HAP-1 (cell line): ENCODE data around the gene MTARC1.
A peak's percentile ranks its signal among the peaks of the same experiment; 100 is the strongest.

ENCODE experiments used
- DNase-seq, 2 experiments: peaks; one replicate each; pipeline ENCODE4 v3.0.0-alpha.2; 2016 to 2020; ENCODE audit warnings: low spot score in 2 of 2
- H3K27me3 ChIP-seq: fragments of 250-450 bp; sonication (Bioruptor Pico); 2 replicates; pipeline ENCODE4 v1.5.1; 2020; ENCODE audit warnings: low read depth, mild to moderate bottlenecking, moderate library complexity
- H3K36me3 ChIP-seq: fragments of 250-450 bp; sonication (Bioruptor Pico); replicated peaks from 2 replicates; pipeline ENCODE4 v1.5.1; 2020; ENCODE audit warnings: mild to moderate bottlenecking
- H3K4me1 ChIP-seq: fragments of 250-450 bp; sonication (Bioruptor Pico); 2 replicates; pipeline ENCODE4 v1.5.1; 2020; ENCODE audit warnings: mild to moderate bottlenecking
- H3K4me3 ChIP-seq: fragments of 250-450 bp; sonication (Bioruptor Pico); 2 replicates; pipeline ENCODE4 v1.5.1; 2020; ENCODE audit warnings: mild to moderate bottlenecking, moderate library complexity
- H3K9me3 ChIP-seq: fragments of 250-450 bp; sonication (Bioruptor Pico); 2 replicates; pipeline ENCODE4 v1.5.1; 2020; ENCODE audit warnings: mild to moderate bottlenecking, moderate library complexity
- in situ Hi-C: fragments of 300-500 bp; cut with MboI; formaldehyde crosslinking; loops from 3 replicates; pipeline ENCODE4 v1.14.3; 2020; ENCODE audit warnings: low sequenced_read_pairs, inconsistent platforms, mixed read lengths

The MTARC1 gene

GRCh38 chr1:220800262-220800661 lies 13.5 kb downstream of the MTARC1 start:
- no peak overlapping the region for H3K4me3 ChIP-seq
- in situ Hi-C loops: no loop called here
- no peaks in the 10 kb centered on the region for H3K27me3 ChIP-seq
- no peak for DNase-seq
- H3K36me3 ChIP-seq: peaks cover 10% of the 10 kb centered on the region
- no peaks in the 10 kb centered on the region for H3K4me1 ChIP-seq
- no peaks in the 10 kb centered on the region for H3K9me3 ChIP-seq

GRCh38 chr1:220803401-220804201 lies 16.9 kb downstream of the MTARC1 start:
- no peak overlapping the region for H3K4me3 ChIP-seq
- no peaks in the 10 kb centered on the region for H3K27me3 ChIP-seq
- no peaks in the 10 kb centered on the region for H3K9me3 ChIP-seq
- in situ Hi-C loops: no loop called here
- peak in 1 of 2 experiments; percentile 60 for DNase-seq
- H3K4me1 ChIP-seq: no peaks in the 10 kb centered on the region
- no peaks in the 10 kb centered on the region; the same call in 1 of the 2 replicates for H3K36me3 ChIP-seq

- no peaks in the 10 kb centered on the region; the same call in 1 of the 2 replicates for H3K36me3 ChIP-seq
- no peaks in the 10 kb centered on the region for H3K4me1 ChIP-seq
- no peak overlapping the region for H3K4me3 ChIP-seq
- in situ Hi-C loops: no loop called here
- no peak for DNase-seq
- no peaks in the 10 kb centered on the region for H3K27me3 ChIP-seq
- H3K9me3 ChIP-seq: no peaks in the 10 kb centered on the region
These were observed 17.5 kb downstream of the MTARC1 start for GRCh38 chr1:220804202-220804586.

GRCh38 chr1:220806408-220806807 lies 19.7 kb downstream of the MTARC1 start:
- Histone ChIP-seq H3K27me3 (no peaks in the 10 kb centered on the region), H3K4me3 (no peak overlapping the region), H3K4me1 (no peaks in the 10 kb centered on the region), H3K9me3 (no peaks in the 10 kb centered on the region), H3K36me3 (no peaks in the 10 kb centered on the region)
- DNase-seq: no peak
- in situ Hi-C loops: no loop called here

GRCh38 chr1:220807726-220808125 lies 21.0 kb downstream of the MTARC1 start:
- in situ Hi-C loops: no loop called here
- no peaks in the 10 kb centered on the region for H3K9me3 ChIP-seq
- no peak for DNase-seq

GRCh38 chr1:220808345-220809186 lies 21.9 kb downstream of the MTARC1 start:
- H3K27me3 ChIP-seq: no peaks in the 10 kb centered on the region
- H3K4me3 ChIP-seq: no peak overlapping the region
- in situ Hi-C loops: no loop called here
- H3K36me3 ChIP-seq: 0 out of 2 replicates have a peak, but pooled peaks cover 4% of the 10 kb centered on the region
- DNase-seq: no peak
- H3K4me1 ChIP-seq: no peaks in the 10 kb centered on the region
- no peaks in the 10 kb centered on the region for H3K9me3 ChIP-seq

More at GRCh38 chr1:220807726-220808125, 21.0 kb downstream of the MTARC1 start:
- Histone ChIP-seq H3K36me3 (no peaks in the 10 kb centered on the region), H3K4me1 (no peaks in the 10 kb centered on the region), H3K4me3 (no peak overlapping the region), H3K27me3 (no peaks in the 10 kb centered on the region)

GRCh38 chr1:220809187-220809550 lies 22.5 kb downstream of the MTARC1 start:
- in situ Hi-C loops: no loop called here
- Histone ChIP-seq H3K36me3 (0 out of 2 replicates have a peak, but pooled peaks cover 4% of the 10 kb centered on the region), H3K4me1 (no peaks in the 10 kb centered on the region), H3K27me3 (no peaks in the 10 kb centered on the region), H3K9me3 (no peaks in the 10 kb centered on the region), H3K4me3 (no peak overlapping the region)
- no peak for DNase-seq

GRCh38 chr1:220809704-220810103 lies 23.0 kb downstream of the MTARC1 start:
- H3K36me3 ChIP-seq: 0 out of 2 replicates have a peak, but pooled peaks cover 4% of the 10 kb centered on the region
- no peak for DNase-seq
- in situ Hi-C loops: no loop called here
- no peaks in the 10 kb centered on the region for H3K27me3 ChIP-seq
- H3K4me1 ChIP-seq: no peaks in the 10 kb centered on the region
- no peak overlapping the region for H3K4me3 ChIP-seq
- H3K9me3 ChIP-seq: no peaks in the 10 kb centered on the region

- peak; percentile 76 to 83 for DNase-seq
- in situ Hi-C loops: no loop called here
- Histone ChIP-seq H3K9me3 (no peaks in the 10 kb centered on the region), H3K4me1 (no peaks in the 10 kb centered on the region), H3K36me3 (0 out of 2 replicates have a peak, but pooled peaks cover 4% of the 10 kb centered on the region), H3K4me3 (no peak overlapping the region), H3K27me3 (no peaks in the 10 kb centered on the region)
These were observed 23.5 kb downstream of the MTARC1 start for GRCh38 chr1:220810179-220810653.

- Histone ChIP-seq H3K4me3 (no peak overlapping the region), H3K9me3 (no peaks in the 10 kb centered on the region), H3K36me3 (0 out of 2 replicates have a peak, but pooled peaks cover 4% of the 10 kb centered on the region), H3K4me1 (no peaks in the 10 kb centered on the region), H3K27me3 (no peaks in the 10 kb centered on the region)
- in situ Hi-C loops: no loop called here
- no peak for DNase-seq
These were observed 24.2 kb downstream of the MTARC1 start for GRCh38 chr1:220810963-220811362.

GRCh38 chr1:220811695-220812094 lies 25.0 kb downstream of the MTARC1 start:
- 0 out of 2 replicates have a peak, but pooled peaks cover 4% of the 10 kb centered on the region for H3K36me3 ChIP-seq
- H3K9me3 ChIP-seq: no peaks in the 10 kb centered on the region
- no peak overlapping the region for H3K4me3 ChIP-seq
- in situ Hi-C loops: no loop called here
- no peaks in the 10 kb centered on the region for H3K27me3 ChIP-seq
- DNase-seq: no peak
- no peaks in the 10 kb centered on the region for H3K4me1 ChIP-seq

GRCh38 chr1:220812308-220812707 lies 25.6 kb downstream of the MTARC1 start:
- no peaks in the 10 kb centered on the region for H3K4me1 ChIP-seq
- H3K27me3 ChIP-seq: no peaks in the 10 kb centered on the region
- in situ Hi-C loops: no loop called here
- no peak for DNase-seq
- 0 out of 2 replicates have a peak, but pooled peaks cover 4% of the 10 kb centered on the region for H3K36me3 ChIP-seq
- no peaks in the 10 kb centered on the region for H3K9me3 ChIP-seq
- no peak overlapping the region for H3K4me3 ChIP-seq

- DNase-seq: no peak
- 0 out of 2 replicates have a peak, but pooled peaks cover 4% of the 10 kb centered on the region for H3K36me3 ChIP-seq
- H3K9me3 ChIP-seq: no peaks in the 10 kb centered on the region
- H3K4me1 ChIP-seq: no peaks in the 10 kb centered on the region
- in situ Hi-C loops: no loop called here
- no peak overlapping the region for H3K4me3 ChIP-seq
- no peaks in the 10 kb centered on the region for H3K27me3 ChIP-seq
These were observed 26.3 kb downstream of the MTARC1 start for GRCh38 chr1:220813013-220813412.

GRCh38 chr1:220815409-220815808 lies 28.7 kb downstream of the MTARC1 start:
- in situ Hi-C loops: no loop called here
- H3K27me3 ChIP-seq: no peaks in the 10 kb centered on the region

More at GRCh38 chr1:220815409-220815808, 28.7 kb downstream of the MTARC1 start:
- H3K36me3 ChIP-seq: 0 out of 2 replicates have a peak, but pooled peaks cover 4% of the 10 kb centered on the region
- DNase-seq: no peak
- no peaks in the 10 kb centered on the region for H3K4me1 ChIP-seq
- H3K4me3 ChIP-seq: no peak overlapping the region
- H3K9me3 ChIP-seq: no peaks in the 10 kb centered on the region
